ENCODE measurements around the gene ZNF143.
"Not testable (repeated sequence)": the region's sequence is repeated elsewhere in the genome, so short reads cannot be mapped to it uniquely, and the experiment has no call there.

ZNF143 gene

DNA sequence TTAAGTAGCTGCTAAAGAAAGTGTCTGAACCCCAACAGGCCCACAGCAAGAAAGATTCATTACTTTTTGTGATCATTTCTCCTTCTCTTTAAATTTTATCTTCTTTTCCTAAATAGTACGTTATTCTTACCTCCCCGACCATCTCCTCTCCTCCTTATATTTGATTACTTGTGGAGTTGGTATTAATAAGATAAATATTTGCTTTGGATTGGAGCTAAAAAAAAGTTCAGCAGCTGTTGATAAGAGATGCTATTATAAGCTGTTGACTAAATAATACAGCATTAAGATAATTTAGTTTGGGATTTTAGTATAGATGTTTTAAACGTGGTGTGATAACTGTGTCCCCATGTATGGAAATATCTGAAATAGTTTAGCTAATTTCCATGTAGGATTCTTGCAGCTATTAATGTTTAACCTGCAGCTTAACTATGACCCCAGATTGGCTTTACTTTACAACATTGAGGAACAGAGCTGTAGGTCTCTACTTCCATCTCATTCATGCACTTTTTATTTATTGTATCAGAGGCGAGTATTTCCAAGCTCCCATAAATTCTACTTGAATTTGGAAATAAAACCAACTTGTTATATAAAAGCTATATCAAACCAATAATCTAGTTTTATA lies 37.8 kb downstream of the ZNF143 start:
- no peak for DNase-seq

DNA sequence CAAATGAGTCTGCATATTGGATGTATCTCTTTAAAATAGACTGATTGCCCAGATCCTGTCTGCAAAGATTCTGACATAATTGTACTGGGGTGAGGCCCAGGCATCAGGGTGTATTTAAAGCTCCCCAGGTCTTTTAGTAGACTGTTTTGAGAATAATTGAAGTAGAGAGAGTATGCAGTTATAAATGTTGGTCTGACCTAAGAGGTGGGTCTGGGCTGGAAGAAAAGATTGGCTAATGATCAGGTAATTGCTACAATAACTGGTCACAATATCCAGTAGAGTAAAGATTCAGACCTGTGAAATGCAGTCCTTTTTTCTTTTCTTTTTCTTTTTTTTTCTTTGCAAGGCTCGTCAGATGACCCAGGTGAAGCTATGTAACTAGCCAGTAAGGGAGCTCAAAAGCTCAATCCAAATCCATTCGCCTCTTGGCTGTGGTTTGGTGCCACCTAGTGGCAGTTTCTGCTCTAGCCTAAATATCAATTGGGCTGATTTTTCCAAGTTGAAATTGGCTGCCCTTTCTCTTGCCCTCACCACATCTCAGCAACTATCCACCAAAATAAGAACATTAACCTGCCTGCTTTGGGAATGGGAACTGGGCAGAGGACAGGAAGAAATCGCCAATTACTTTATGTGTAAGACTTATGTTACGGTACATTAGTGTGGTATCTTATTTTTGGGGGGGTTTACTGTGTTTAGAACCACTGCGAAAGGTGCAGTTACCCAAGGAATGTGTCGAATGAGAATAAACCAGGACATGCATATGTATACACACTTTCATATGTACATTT lies 45.9 kb downstream of the ZNF143 start:
- DNase-seq: peak; percentile 74

- no peak for DNase-seq
These were observed 46.4 kb downstream of the ZNF143 start for GRCh38 chr11:9507277-9507580.

DNA sequence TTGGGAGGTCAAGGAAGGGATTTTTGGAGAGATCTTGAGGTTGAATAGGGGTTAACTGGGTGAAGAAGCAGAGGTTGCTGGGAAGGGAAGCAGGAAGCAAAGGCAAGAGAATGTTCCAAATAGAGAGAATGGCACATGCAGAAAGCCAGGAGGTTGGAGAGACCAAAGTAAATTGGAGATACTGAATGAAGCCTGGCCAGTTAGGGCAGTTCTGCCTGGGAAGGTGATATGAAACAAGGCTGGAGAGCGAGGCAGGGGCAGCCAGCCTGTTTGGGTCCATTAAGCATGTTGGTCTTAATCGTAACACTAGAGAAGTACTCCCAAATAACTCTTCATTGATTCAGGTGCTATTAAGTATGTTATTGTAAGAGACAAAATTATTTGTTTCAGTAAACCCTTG lies 48.2 kb downstream of the ZNF143 start:
- DNase-seq: no peak

DNA sequence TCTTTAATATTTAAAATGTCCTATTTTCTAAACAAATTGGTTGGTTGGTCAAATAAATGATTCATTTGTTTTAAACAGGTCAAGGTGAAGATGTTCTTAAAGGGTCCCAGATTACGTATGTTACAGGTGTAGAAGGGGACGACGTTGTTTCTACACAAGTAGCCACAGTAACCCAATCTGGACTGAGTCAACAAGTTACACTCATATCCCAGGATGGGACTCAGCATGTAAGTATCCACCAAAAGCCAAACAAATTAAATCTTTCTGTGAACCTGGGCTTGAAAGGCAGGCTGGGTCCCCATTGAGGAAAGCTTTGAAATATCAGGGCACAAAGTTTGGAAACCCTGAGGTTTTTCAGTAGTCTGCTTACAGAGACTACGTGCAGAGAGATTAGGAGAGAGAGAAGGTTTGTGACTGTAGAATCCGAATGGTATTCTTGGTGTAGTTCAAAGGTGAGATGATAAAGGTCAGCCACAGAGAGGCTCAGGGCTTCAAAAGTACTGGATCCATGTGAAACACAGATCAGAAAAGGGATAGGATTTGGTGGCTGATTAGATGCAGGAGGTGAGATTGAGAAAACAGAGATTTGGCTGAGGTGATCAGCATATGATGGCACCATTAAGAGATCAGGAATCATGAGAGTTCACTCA lies 51.7 kb downstream of the ZNF143 start:
- DNase-seq: no peak

GRCh38 chr11:9514576-9514975 lies 53.8 kb downstream of the ZNF143 start:
- DNase-seq: not testable (repeated sequence)

DNA sequence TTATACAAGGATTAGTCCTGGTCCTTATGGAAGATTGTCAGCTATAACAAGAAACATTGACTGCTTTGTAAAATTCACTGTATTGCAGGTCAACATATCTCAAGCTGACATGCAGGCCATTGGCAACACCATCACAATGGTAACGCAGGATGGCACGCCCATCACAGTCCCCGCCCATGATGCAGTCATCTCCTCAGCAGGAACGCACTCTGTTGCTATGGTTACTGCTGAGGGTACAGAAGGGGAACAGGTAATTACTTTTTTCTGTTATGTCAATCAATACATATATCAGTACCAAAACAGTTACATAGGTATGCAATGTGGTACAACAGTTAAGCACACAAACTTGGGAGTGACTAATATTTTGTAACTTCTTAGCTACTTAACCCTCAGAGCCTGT lies 55.3 kb downstream of the ZNF143 start:
- DNase-seq: peak; percentile 36

DNA sequence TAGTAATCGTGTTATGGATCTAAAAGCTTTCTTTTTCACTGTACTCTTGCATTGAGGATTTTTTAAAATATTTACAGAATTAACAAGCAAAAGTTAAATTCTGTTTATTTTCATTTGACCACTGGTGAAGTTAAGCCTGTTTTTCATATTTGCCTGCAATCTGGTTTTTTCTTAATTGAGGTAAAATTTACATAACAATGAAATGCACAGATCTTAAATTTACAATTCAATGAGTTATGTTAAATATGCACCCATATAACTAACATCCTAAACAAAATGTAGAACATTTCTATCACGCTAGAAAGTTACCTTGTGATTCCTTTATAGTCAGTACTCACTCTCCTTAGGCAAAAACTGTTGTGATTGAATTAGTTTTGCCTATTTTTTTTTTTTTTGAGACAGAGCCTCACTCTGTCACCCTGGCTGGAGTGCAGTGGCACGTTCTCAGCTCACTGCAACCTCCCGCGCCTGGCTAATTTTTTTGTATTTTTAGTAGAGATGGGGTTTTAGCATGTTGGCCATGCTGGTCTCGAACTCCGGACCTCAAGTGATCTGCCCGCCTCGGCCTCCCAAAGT lies 58.1 kb downstream of the ZNF143 start:
- DNase-seq: no peak

DNA sequence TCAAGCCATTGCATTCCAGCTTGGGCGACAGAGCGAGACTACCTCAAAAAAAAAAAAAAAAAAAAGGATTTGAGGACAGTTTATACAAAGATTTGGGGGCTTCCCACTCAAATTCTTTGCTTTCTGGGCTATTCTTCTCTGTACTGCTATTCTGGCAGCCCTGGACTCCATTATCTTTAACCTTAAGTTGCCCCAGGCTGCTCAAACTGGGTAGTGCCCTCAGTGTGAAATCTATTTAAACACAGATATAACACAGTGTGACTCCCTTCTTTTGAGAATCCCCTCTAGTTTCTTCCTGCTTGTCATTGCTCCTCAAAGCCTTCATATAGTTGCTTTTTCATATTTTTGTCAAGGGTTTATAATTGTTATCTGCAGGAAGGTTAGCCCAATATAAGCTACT lies 63.2 kb downstream of the ZNF143 start:
- no peak for DNase-seq

- peak; percentile 72 for DNase-seq
These were observed 64.3 kb downstream of the ZNF143 start for GRCh38 chr11:9525116-9525515.

GRCh38 chr11:9527481-9528135 lies 66.8 kb downstream of the ZNF143 start:
- no peak for DNase-seq

DNA sequence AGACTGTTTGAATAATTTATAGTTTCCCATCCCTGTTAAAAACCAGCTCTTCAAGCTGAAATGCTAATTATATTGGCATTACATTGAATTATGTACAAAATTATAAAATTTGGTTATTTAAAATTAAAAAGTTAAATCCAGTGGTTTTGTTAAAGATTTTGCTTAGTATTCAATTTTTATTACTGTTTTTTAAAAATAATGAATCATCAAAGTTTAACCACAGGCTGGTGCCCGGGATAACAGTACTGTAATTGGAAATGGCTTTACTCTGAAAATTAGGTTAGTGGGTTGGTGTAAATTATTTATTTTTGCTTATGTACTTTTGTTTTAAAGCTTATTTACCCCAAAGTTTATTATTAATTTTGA lies 67.3 kb downstream of the ZNF143 start:
- DNase-seq: no peak

GRCh38 chr11:9528573-9529333 lies 67.9 kb downstream of the ZNF143 start:
- peak; percentile 54 for DNase-seq

- DNase-seq: peak; percentile 54
These were observed 68.5 kb downstream of the ZNF143 start for GRCh38 chr11:9529334-9529650.

GRCh38 chr11:9530020-9530621 lies 69.3 kb downstream of the ZNF143 start:
- no peak for DNase-seq

- no peak for DNase-seq
These were observed 70.3 kb downstream of the ZNF143 start for GRCh38 chr11:9530901-9531625.

DNA sequence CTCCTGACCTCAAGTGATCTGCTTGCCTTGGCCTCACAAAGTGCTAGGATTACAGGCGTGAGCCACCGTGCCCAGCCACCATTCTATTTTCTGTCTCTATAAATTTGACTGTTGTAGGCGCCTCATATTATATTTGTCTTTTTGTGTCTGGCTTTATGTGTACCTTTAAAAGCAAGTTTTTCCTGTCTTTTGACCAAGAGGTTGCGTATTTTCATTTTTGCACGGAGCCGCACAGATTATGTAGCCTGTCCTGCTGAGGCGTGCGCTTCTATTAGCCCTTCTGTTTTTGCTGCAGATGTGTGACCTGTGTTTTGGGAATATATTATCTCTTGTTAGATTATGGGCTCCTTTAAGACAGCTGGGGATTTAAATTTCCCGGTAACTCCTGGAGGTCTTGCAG lies 72.2 kb downstream of the ZNF143 start:
- no peak for DNase-seq

- DNase-seq: no peak
These were observed 73.1 kb downstream of the ZNF143 start for GRCh38 chr11:9533736-9534473.

- no peak for DNase-seq
These were observed 74.5 kb downstream of the ZNF143 start for GRCh38 chr11:9535189-9535781.

DNA sequence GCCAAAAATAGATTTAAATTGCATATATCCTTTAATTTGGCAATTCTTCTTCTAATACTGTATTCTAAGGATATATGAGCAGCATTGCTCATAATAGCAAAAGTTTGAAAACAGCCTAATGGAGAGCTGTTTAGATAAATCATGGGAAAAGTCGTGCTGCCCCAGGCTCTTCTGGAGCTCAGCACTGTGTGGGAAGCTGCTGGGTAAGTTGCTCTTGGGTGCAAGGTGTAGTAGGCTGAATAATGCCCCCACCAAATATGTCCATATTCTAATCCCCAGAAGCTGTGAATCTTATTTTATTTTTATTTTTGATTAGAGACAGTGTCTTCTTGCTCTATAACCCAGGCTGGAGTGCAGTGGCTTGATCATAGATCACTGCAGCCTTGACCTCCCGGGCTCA lies 77.7 kb downstream of the ZNF143 start:
- DNase-seq: no peak

GRCh38 chr11:9549216-9549615 lies 88.4 kb downstream of the ZNF143 start:
- DNase-seq: not testable (repeated sequence)

Measured in NCI-H2227 treated with DMSO at 0.1 percent for 48 hours (cell line).